BLaER1 (cell line): ENCODE measurements around the gene DDRGK1.

ENCODE experiments used
- H3K27ac ChIP-seq: shearing (Covaris generic); formaldehyde crosslinking; 2 replicates; pipeline ENCODE4 v1.8.1; 2022
- H3K27me3 ChIP-seq: shearing (Covaris generic); formaldehyde crosslinking; 2 replicates; pipeline ENCODE4 v1.8.1; 2022
- H3K36me3 ChIP-seq: shearing (Covaris generic); formaldehyde crosslinking; 2 replicates; pipeline ENCODE4 v1.8.1; 2022
- H3K4me1 ChIP-seq: shearing (Covaris generic); formaldehyde crosslinking; 2 replicates; pipeline ENCODE4 v1.8.1; 2022
- H3K4me2 ChIP-seq: shearing (Covaris generic); formaldehyde crosslinking; 2 replicates; pipeline ENCODE4 v1.8.1; 2022
- H3K4me3 ChIP-seq: shearing (Covaris generic); formaldehyde crosslinking; 2 replicates; pipeline ENCODE4 v1.8.1; 2022
- H3K9ac ChIP-seq: shearing (Covaris generic); formaldehyde crosslinking; 2 replicates; pipeline ENCODE4 v1.8.1; 2022
- H3K9me3 ChIP-seq: shearing (Covaris generic); formaldehyde crosslinking; 2 replicates; pipeline ENCODE4 v1.8.1; 2022
- H4K20me1 ChIP-seq: shearing (Covaris generic); formaldehyde crosslinking; 2 replicates; pipeline ENCODE4 v1.8.1; 2022
- Cebpa-rat ChIP-seq: shearing (Covaris generic); IDR thresholded peaks from 2 replicates; pipeline ENCODE4 v1.8.1; 2022

DDRGK1 gene

DNA sequence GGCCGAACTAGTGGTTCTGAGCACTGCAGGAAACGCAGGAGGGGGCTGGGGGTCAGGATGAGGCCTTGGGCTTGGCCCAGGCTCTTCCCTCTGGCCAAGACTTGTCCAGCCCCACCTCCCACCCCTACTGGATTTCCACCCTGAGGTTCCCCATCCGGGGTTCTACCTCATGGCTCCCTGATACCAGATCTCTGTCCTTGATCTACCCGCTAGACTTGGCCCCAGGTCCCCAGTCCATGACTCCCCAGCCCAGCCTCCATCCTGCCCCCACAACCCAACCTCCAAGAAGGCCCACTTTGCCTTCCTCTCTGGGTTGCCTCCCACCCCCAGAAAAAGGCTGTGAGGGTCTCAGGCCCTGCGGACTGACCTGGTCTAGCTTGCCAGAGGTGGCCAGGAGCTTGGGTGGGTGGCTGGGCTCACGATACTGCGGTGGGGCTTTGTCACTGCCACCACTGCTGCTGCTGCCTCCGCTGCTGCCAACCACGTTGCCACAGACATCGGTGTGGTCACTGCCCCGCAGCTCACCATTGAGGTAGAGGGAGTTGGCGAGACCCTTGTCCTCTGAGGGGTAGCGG is 38.1 kb downstream of the DDRGK1 start:
- Histone ChIP-seq H3K9me3 (no peaks in the 10 kb centered on the region), H4K20me1 (peaks cover 13% of the 10 kb centered on the region), H3K27ac (no peak overlapping the region), H3K27me3 (peaks cover 45% of the 10 kb centered on the region), H3K4me2 (no peak overlapping the region), H3K9ac (no peak overlapping the region), H3K4me1 (peaks cover 23% of the 10 kb centered on the region), H3K4me3 (no peak overlapping the region), H3K36me3 (no peaks in the 10 kb centered on the region)
- no peak for TF ChIP-seq Cebpa-rat

DNA sequence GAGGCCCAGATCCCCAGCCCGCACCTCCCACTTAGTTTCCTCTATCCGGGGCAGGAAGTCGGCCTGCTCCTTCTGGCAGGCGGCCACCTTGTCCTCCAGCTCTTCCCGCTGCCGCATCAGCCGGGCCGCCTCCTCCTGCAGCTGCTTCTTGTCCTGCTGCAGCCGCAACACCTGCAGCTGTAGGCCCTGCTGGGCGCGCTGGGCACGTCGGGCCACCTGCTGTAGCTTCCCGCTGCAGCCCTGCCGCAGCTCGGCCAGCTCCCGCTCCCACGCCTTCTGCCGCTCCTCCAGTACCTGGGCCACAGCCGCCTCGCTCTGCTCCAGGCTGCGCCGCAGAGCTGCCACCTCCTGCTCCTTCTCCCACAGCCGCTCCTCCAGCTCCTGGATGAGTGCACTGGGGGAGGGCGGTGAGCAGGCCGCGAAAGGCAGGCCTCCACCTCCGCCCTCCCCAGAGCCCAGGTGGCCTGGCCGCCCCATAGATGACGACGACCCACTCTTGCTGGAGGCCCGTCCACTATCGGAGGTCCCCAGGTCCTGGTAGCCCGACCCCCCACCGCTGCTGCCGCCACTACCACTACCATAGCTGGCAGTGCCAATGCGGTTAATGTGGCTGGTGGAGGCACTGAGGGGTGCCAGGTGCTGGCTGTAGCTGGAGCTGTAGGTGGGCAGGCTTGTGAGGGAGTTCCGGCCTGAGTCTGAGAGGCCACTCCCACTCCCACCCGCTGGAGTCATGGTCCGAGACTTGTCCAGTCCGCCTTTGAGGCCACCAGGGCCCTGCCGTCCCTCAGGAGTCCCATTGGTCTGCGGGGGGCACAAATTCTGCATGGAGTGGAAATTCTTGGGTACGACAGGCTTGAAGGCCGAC is 38.8 kb downstream of the DDRGK1 start:
- Histone ChIP-seq H3K4me3 (no peak overlapping the region), H3K36me3 (no peaks in the 10 kb centered on the region), H3K27ac (no peak overlapping the region), H4K20me1 (peaks cover 7% of the 10 kb centered on the region), H3K27me3 (peaks cover 39% of the 10 kb centered on the region), H3K9ac (no peak overlapping the region), H3K4me1 (peaks cover 30% of the 10 kb centered on the region), H3K4me2 (no peak overlapping the region), H3K9me3 (no peaks in the 10 kb centered on the region)
- TF ChIP-seq Cebpa-rat: no peak

DNA sequence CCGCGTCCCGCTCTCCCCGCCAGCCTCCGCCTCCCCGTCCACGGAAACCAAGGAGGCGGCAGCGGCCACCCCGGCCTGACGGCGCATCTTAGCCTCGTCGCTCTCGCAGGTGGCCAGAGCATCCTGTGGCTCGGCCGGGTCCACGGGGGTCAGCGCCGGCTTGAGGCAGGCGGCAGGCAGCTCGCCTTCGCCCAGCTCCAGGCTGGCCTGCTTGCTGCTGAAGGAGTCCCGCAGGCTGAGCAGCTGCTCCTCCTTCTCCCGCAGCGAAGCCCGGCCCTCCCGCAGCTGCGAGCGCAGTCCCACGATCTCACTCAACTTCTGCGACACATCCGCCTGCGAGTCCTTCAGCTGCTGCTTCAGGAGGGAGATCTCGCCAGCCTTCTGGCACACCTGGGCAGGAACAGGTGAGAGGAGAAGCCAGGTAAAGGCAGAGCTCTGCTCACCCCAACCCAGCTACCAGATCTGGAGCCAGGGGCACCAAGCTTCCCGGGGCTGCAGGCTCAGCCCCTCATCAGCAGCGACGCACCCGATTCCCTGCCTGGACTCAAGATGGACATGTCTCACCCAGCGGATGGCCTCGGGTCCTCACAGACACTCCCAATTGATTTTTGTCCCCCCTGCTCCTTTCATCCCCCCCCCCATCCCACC is 39.6 kb downstream of the DDRGK1 start:
- no peak for TF ChIP-seq Cebpa-rat
- H3K4me3 ChIP-seq: no peak overlapping the region

DNA sequence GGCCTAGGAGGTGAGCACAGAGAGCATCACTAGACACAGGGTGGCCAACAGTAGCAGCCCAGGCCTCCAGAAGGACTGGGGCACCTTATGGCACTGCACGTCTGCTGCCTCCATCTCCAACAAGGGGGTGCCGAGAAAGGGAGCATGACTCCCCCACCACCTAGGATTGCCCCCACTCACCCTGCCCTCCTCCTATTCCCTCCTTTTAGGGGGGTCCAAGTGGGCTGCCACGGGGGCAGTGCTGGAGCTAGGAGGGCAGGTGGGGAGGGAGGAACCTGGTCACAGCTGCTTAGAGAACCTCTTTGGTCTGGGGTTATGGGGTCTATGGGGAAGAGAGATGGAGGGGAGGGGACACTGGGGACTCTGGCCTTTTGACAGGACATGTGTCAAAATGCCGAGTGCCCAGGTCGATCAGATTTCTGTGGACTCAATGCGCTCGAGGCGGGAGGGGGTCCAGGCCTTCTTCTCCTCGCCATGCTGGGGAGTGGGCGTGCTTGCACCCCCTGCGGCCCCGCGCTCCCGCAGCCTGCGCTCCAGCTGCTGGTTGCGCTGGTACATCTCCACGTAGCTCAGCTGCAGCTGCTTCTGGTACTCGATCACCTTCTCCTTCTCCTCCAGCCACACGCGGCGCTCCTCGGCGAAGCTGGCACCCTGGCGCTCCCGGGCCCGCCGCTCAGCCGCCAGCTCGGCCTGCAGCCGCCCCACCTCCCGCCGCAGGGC is 40.3 kb downstream of the DDRGK1 start:
- H3K4me2 ChIP-seq: no peak overlapping the region
- TF ChIP-seq Cebpa-rat: no peak

More for the DNA sequence above, 39.6 kb downstream of the DDRGK1 start:
- H4K20me1 ChIP-seq: peaks cover 7% of the 10 kb centered on the region
- H3K27ac ChIP-seq: no peak overlapping the region
- H3K4me1 ChIP-seq: peaks cover 37% of the 10 kb centered on the region
- no peak overlapping the region for H3K9ac ChIP-seq
- H3K4me2 ChIP-seq: no peak overlapping the region
- peaks cover 38% of the 10 kb centered on the region for H3K27me3 ChIP-seq
- no peaks in the 10 kb centered on the region for H3K9me3 ChIP-seq
- no peaks in the 10 kb centered on the region for H3K36me3 ChIP-seq

DNA sequence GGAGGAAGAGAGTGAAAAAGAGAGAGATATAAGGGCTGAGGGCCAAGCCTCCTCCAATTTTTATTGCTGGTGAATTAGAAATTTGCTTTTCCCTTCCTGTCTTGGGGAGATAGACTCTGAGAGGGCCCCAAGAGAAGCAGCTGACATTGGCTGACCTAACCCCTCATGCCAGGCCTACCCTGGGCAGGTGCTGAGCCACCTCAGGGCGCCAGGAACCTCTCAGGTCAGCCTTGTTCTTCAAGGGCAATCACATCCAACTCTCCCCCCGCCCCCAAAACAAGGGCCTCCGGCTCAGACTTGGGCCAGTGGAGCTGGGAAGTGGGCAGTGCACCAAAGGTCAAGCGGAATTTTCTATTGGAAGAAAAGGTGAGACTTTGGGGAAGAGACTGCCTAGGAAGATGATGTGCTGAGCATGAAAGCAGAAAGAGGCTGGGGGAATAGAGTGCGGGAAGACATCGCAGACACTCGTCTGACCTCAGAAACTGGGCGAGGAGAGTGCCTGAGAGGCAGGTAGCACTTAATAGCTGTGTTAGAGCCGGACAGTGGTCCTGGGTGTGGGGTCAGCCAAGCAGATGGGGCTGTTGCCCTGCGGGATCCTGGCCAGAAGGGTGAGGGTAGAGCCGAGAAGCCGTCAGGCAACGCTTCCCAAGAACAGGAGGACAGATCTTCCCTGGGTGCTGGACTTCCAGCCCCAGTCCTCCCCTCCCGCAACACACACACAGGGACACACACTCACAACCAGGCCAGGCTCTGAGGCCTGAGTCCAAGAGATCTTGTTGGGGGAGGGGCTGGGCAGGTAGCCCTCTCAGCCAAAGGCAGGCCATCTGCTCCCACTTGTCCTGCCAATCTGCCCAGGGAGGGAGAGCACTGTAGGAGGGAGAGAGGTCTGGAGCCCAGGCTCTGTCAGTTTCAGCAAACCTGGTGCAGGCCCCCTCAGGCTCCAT is 41.1 kb downstream of the DDRGK1 start:
- Histone ChIP-seq H3K27me3 (peaks cover 23% of the 10 kb centered on the region), H3K9ac (peak overlapping the region; percentile 10; the same call in 1 of the 2 replicates), H3K4me3 (no peak overlapping the region), H3K4me1 (peaks cover 44% of the 10 kb centered on the region), H3K4me2 (peak overlapping the region; percentile 59), H3K36me3 (no peaks in the 10 kb centered on the region), H3K9me3 (no peaks in the 10 kb centered on the region), H4K20me1 (peaks cover 14% of the 10 kb centered on the region), H3K27ac (peak overlapping the region; percentile 44)
- TF ChIP-seq Cebpa-rat: no peak

More for the DNA sequence above, 40.3 kb downstream of the DDRGK1 start:
- Histone ChIP-seq H4K20me1 (peaks cover 11% of the 10 kb centered on the region), H3K9ac (no peak overlapping the region), H3K27me3 (peaks cover 31% of the 10 kb centered on the region), H3K9me3 (no peaks in the 10 kb centered on the region), H3K4me1 (peaks cover 37% of the 10 kb centered on the region), H3K36me3 (no peaks in the 10 kb centered on the region), H3K27ac (no peak overlapping the region), H3K4me3 (no peak overlapping the region)

DNA sequence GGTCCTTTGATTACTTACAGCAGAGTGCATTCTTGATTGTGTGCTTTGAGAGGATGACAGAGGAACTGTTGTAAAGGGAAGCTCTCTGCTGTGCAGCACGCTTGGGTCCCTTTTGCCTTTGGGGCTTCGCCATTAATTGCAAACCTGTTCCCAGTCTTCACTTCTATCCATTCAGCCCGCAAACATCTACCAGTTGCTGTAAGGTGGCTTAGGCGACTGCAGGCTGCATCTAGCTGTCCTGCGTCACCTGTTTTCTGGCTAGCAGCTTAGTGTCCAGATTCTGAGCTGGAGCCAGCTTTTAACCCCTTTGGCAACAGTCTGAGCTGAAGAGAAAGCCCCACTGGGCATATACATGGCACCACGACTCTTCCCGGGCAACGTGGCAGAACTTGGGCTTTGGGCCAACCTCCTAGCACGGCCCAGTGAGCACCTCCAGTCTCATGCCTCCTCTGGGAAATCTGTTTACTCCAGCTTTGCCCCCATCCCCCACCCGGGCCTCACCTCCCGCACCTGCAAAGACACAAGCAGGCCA is 42.3 kb downstream of the DDRGK1 start:
- no peaks in the 10 kb centered on the region for H3K9me3 ChIP-seq
- no peaks in the 10 kb centered on the region for H3K36me3 ChIP-seq
- H3K4me3 ChIP-seq: no peak overlapping the region
- no peak overlapping the region for H3K9ac ChIP-seq
- peaks cover 25% of the 10 kb centered on the region for H4K20me1 ChIP-seq
- H3K4me1 ChIP-seq: peaks cover 56% of the 10 kb centered on the region
- no peak overlapping the region for H3K27ac ChIP-seq
- TF ChIP-seq Cebpa-rat: no peak
- peaks cover 11% of the 10 kb centered on the region for H3K27me3 ChIP-seq
- H3K4me2 ChIP-seq: peak overlapping the region; percentile 59

DNA sequence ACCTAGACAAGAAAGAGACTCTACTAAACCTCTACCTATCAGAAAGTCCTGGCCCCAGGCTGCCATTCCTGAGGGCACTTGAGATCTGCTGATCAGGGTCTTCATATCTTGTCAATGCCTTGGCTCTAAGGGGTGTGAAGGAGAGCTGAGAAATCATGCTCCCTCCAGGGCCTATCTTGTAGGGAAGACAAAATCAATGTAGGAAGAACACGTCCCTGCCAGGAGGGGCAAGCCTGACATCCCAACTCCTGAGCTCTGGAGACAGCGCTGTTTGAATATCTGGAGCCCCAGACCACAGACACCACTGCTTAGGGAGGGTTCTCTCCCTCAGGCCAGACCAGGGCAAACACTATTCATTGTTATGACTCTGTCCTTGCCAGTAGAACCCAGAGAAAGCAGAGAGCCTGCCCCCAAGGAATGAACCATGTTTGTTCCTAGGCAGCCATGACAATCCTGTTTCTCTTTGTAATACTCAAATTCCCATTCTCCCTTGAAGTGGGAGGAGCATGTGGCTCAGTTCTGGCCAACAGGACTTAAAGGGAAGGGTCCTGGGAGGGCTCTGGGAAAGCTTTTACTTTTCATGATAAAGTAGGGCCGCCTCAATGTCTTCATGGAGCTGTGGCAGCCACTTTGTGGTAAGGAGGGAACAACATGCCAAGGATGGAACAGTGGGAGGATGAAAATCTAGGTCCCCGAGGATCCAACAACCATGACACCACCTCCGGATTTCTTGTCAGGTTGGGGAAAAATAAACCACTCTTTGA is 43.0 kb downstream of the DDRGK1 start:
- H3K4me3 ChIP-seq: no peak overlapping the region
- H3K4me2 ChIP-seq: peak overlapping the region; percentile 59
- peaks cover 63% of the 10 kb centered on the region for H3K4me1 ChIP-seq
- H3K27ac ChIP-seq: no peak overlapping the region
- H3K36me3 ChIP-seq: no peaks in the 10 kb centered on the region
- TF ChIP-seq Cebpa-rat: no peak
- peaks cover 31% of the 10 kb centered on the region for H4K20me1 ChIP-seq
- H3K9ac ChIP-seq: no peak overlapping the region
- no peaks in the 10 kb centered on the region for H3K9me3 ChIP-seq
- peaks cover 4% of the 10 kb centered on the region; the same call in 1 of the 2 replicates for H3K27me3 ChIP-seq

DNA sequence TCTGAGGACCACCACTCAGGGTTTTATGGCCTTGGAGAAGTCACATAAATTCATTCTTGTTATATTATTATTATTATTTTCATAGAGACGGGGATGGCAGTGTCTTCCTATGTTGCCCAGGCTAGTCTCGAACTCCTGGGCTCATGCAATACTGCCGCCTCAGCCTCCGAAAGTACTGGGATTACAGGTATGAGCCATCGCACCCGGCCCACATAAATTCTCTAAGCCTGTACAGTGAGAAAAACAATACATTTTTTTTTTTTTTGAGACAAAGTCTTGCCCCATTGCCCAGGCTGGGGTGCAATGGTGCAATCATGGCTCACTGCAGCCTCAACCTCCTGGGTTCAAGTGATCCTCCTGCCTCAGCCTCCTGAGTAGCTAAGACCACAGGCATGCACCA is 44.1 kb downstream of the DDRGK1 start:
- Histone ChIP-seq H4K20me1 (peaks cover 42% of the 10 kb centered on the region), H3K4me3 (peak overlapping the region; percentile 85), H3K4me2 (peak overlapping the region; percentile 94), H3K4me1 (peaks cover 73% of the 10 kb centered on the region), H3K9me3 (no peaks in the 10 kb centered on the region), H3K27ac (peak overlapping the region; percentile 93), H3K36me3 (no peaks in the 10 kb centered on the region), H3K9ac (peak overlapping the region; percentile 91), H3K27me3 (no peaks in the 10 kb centered on the region)
- no peak for TF ChIP-seq Cebpa-rat
